AML-193 (cell line): ENCODE data around the gene ADSS1.
"Not testable (repeated sequence)": the region's sequence is repeated elsewhere in the genome, so short reads cannot be mapped to it uniquely, and the experiment has no call there.

Source experiments
- DNase-seq, 2 experiments: peaks; one replicate each; lab custom pipeline; 2025; lab: John Stamatoyannopoulos, UW

The ADSS1 gene

GRCh38 chr14:104717646-104718045 lies 6.4 kb upstream of the ADSS1 start:
- no peak for DNase-seq

GRCh38 chr14:104718147-104718546 lies 5.9 kb upstream of the ADSS1 start:
- no peak for DNase-seq

- DNase-seq, result no peak
Measured at GRCh38 chr14:104718871-104719270, 5.2 kb upstream of the ADSS1 start.

GRCh38 chr14:104719343-104719742 lies 4.7 kb upstream of the ADSS1 start:
- DNase-seq, result no peak

- DNase-seq, result no peak
Measured at GRCh38 chr14:104721505-104722431, 2.3 kb upstream of the ADSS1 start.

- no peak for DNase-seq
Measured at GRCh38 chr14:104722938-104723650, 935 bp upstream of the ADSS1 start.

- no peak for DNase-seq
Measured at GRCh38 chr14:104724407-104724980, 465 bp downstream of the ADSS1 start.

GRCh38 chr14:104724981-104725771 lies 1.1 kb downstream of the ADSS1 start:
- no peak for DNase-seq

GRCh38 chr14:104725772-104726548 lies 1.9 kb downstream of the ADSS1 start:
- no peak for DNase-seq

- no peak for DNase-seq
Measured at GRCh38 chr14:104726600-104727451, 2.8 kb downstream of the ADSS1 start.

- no peak for DNase-seq
Measured at GRCh38 chr14:104728631-104729030, 4.6 kb downstream of the ADSS1 start.

GRCh38 chr14:104729176-104729834 lies 5.3 kb downstream of the ADSS1 start:
- not testable (repeated sequence) for DNase-seq

- DNase-seq, result no peak
Measured at GRCh38 chr14:104729835-104730181, 5.8 kb downstream of the ADSS1 start.

- DNase-seq, result no peak
Measured at GRCh38 chr14:104730487-104730886, 6.5 kb downstream of the ADSS1 start.

- DNase-seq, result no peak
Measured at GRCh38 chr14:104731320-104732294, 7.6 kb downstream of the ADSS1 start.

GRCh38 chr14:104732355-104732804 lies 8.4 kb downstream of the ADSS1 start:
- no peak for DNase-seq

- DNase-seq, result no peak
Measured at GRCh38 chr14:104732931-104733681, 9.1 kb downstream of the ADSS1 start.
